Spinal cord (tissue), 10 donors: ENCODE measurements around the gene RASL11B. TPM values are rescaled to one million over a fixed set of nuclear protein-coding genes. Genes with fewer than 3 reads are reported as not detected.

Source experiments
- DNase-seq, 6 donors: peaks; one replicate each; pipeline versions ENCODE4 v3.0.0 to v3.0.0-alpha.2; 2013 to 2015; ENCODE audit warnings: low spot score in 6 of 6, low read depth in 4 of 6
- H3K27ac ChIP-seq: one replicate; pipeline ENCODE4 v1.5.1; 2013; ENCODE audit warnings: low read depth, low read length, control low read depth
- H3K27me3 ChIP-seq: one replicate; pipeline ENCODE4 v1.6.1; 2013; ENCODE audit warnings: low read length; ENCODE audit not compliant: control insufficient read depth, insufficient read depth
- H3K36me3 ChIP-seq: one replicate; pipeline ENCODE4 v1.6.1; 2013; ENCODE audit warnings: low read length; ENCODE audit not compliant: control insufficient read depth, insufficient read depth
- H3K4me1 ChIP-seq: one replicate; pipeline ENCODE4 v1.6.1; 2013; ENCODE audit warnings: low read length; ENCODE audit not compliant: control insufficient read depth, insufficient read depth
- H3K4me3 ChIP-seq: one replicate; pipeline ENCODE4 v1.5.1; 2013; ENCODE audit warnings: low read depth, low read length, control low read depth
- H3K9me3 ChIP-seq: one replicate; pipeline ENCODE4 v1.6.1; 2013; ENCODE audit warnings: low read length; ENCODE audit not compliant: control insufficient read depth, insufficient read depth
- WGBS: methylation state at CpG from one replicate; pipeline ENCODE4 v1.1.5; 2013; ENCODE audit warnings: missing lambda C conversion rate; ENCODE audit not compliant: insufficient coverage; 5-methylcytosine and 5-hydroxymethylcytosine counted together
- long read RNA-seq, 4 donors: transcript quantifications; one replicate each; lab custom pipeline, GENCODE V29; 2026
- polyA plus RNA-seq, 2 donors: library from polyadenylated mRNA; unstranded; fragments of 120-200 nt; gene quantifications; one replicate each; pipeline ENCODE4 v1.2.1, GENCODE V29; 2013; ENCODE audit not compliant: insufficient read length in 2 of 2
- total RNA-seq, 2 donors: library from RNA; depleted of rRNA in 1 of 2; stranded (reverse); fragments of 120-200 nt in 1 of 2; fragments of >200 nt in 1 of 2; gene quantifications; one replicate each; pipeline versions ENCODE4 v1.2.3 to v1.2.4, GENCODE V29; 2013 to 2014
- donor health status: healthy.

RASL11B gene, protein sequence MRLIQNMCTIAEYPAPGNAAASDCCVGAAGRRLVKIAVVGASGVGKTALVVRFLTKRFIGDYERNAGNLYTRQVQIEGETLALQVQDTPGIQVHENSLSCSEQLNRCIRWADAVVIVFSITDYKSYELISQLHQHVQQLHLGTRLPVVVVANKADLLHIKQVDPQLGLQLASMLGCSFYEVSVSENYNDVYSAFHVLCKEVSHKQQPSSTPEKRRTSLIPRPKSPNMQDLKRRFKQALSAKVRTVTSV
- 1 to 10 TPM; 6.3 to 8.0 TPM for total RNA-seq
- polyA plus RNA-seq = 10 to 100 TPM in 1 of 2 donors, 1 to 10 TPM in 1; 9.2 to 10.2 TPM
- long read RNA-seq, donor 1, transcript RASL11B-201 (4 exons, 1,995 nt) = major isoform, 7 of 7 reads
- long read RNA-seq, donor 1, partial matches to known transcripts = 0 of 7 reads
- long read RNA-seq, donor 1, other reads (novel, unspliced or antisense) = 0 of 7 reads
- long read RNA-seq, donor 2 = 0 reads
- long read RNA-seq, donor 3, transcript RASL11B-201 (4 exons, 1,995 nt) = major isoform, 6 of 6 reads
- long read RNA-seq, donor 3, partial matches to known transcripts = 0 of 6 reads
- long read RNA-seq, donor 3, other reads (novel, unspliced or antisense) = 0 of 6 reads
- long read RNA-seq, donor 4, transcript RASL11B-201 (4 exons, 1,995 nt) = major isoform, 12 of 12 reads
- long read RNA-seq, donor 4, partial matches to known transcripts = 0 of 12 reads
- long read RNA-seq, donor 4, other reads (novel, unspliced or antisense) = 0 of 12 reads

- Histone ChIP-seq H3K27ac (no peak within 1 kb of the TSS), H3K36me3 (peaks cover 5% of the 10 kb centered on the region), H3K27me3 (peaks cover 6% of the 10 kb centered on the region), H3K9me3 (peaks cover 7% of the 10 kb centered on the region), H3K4me3 (peak within 1 kb of the TSS; percentile 54), H3K4me1 (peaks cover 29% of the 10 kb centered on the region)
- 0% methylated on average over 91 of the region's 94 CpGs for WGBS
- peak; percentile 75 to 96 (median 80) for DNase-seq
These were observed at the start of gene RASL11B for GRCh38 chr4:52861879-52862616. Gene RASL11B (plus strand): TSS chr4:52862317. CDS start chr4:52862508, 191 bp downstream.

- no peaks in the 10 kb centered on the region for H3K36me3 ChIP-seq
- H3K27me3 ChIP-seq = no peaks in the 10 kb centered on the region
- no peak overlapping the region for H3K27ac ChIP-seq
- no peaks in the 10 kb centered on the region for H3K9me3 ChIP-seq
- WGBS = 91% methylated on average over 3 of the region's 4 CpGs
- H3K4me1 ChIP-seq = no peaks in the 10 kb centered on the region
- H3K4me3 ChIP-seq = no peak overlapping the region
- no peak for DNase-seq
These were observed 48.6 kb upstream of the RASL11B start for GRCh38 chr4:52813546-52813945.

GRCh38 chr4:52822583-52822971 lies 39.5 kb upstream of the RASL11B start:
- Histone ChIP-seq H3K9me3 (no peaks in the 10 kb centered on the region), H3K27ac (no peak overlapping the region), H3K4me3 (no peak overlapping the region), H3K36me3 (no peaks in the 10 kb centered on the region), H3K27me3 (no peaks in the 10 kb centered on the region), H3K4me1 (peaks cover 7% of the 10 kb centered on the region)
- DNase-seq = no peak
- no CpG with 5 or more reads among the region's 2 CpGs for WGBS

- no peak for DNase-seq
- no peak overlapping the region for H3K4me3 ChIP-seq
- H3K27me3 ChIP-seq = no peaks in the 10 kb centered on the region
- H3K9me3 ChIP-seq = no peaks in the 10 kb centered on the region
- no peak overlapping the region for H3K27ac ChIP-seq
- 100% methylated on average over 1 of the region's 5 CpGs for WGBS
- H3K4me1 ChIP-seq = peaks cover 7% of the 10 kb centered on the region
- H3K36me3 ChIP-seq = no peaks in the 10 kb centered on the region
These were observed 39.0 kb upstream of the RASL11B start for GRCh38 chr4:52822972-52823701.

- Histone ChIP-seq H3K36me3 (no peaks in the 10 kb centered on the region), H3K9me3 (no peaks in the 10 kb centered on the region), H3K27ac (no peak overlapping the region), H3K27me3 (no peaks in the 10 kb centered on the region), H3K4me1 (peaks cover 7% of the 10 kb centered on the region), H3K4me3 (no peak overlapping the region)
- no peak for DNase-seq
- 89% methylated on average over 1 of the region's 1 CpG for WGBS
These were observed 38.4 kb upstream of the RASL11B start for GRCh38 chr4:52823702-52824092.

GRCh38 chr4:52824270-52824602 lies 37.9 kb upstream of the RASL11B start:
- H3K36me3 ChIP-seq = no peaks in the 10 kb centered on the region
- H3K4me1 ChIP-seq = peaks cover 7% of the 10 kb centered on the region
- H3K27ac ChIP-seq = no peak overlapping the region
- no peak overlapping the region for H3K4me3 ChIP-seq
- H3K27me3 ChIP-seq = no peaks in the 10 kb centered on the region
- DNase-seq = no peak
- H3K9me3 ChIP-seq = no peaks in the 10 kb centered on the region
- 79% methylated on average over 3 of the region's 6 CpGs for WGBS

GRCh38 chr4:52824603-52825459 lies 37.3 kb upstream of the RASL11B start:
- no peak overlapping the region for H3K27ac ChIP-seq
- no peaks in the 10 kb centered on the region for H3K9me3 ChIP-seq
- DNase-seq = peak in 1 of 6 donors; percentile 45
- no peaks in the 10 kb centered on the region for H3K27me3 ChIP-seq
- no peak overlapping the region for H3K4me3 ChIP-seq
- H3K4me1 ChIP-seq = peaks cover 7% of the 10 kb centered on the region
- 56% methylated on average over 7 of the region's 12 CpGs for WGBS
- H3K36me3 ChIP-seq = no peaks in the 10 kb centered on the region

- no peaks in the 10 kb centered on the region for H3K36me3 ChIP-seq
- peaks cover 7% of the 10 kb centered on the region for H3K4me1 ChIP-seq
- DNase-seq = no peak
- H3K9me3 ChIP-seq = no peaks in the 10 kb centered on the region
- H3K27me3 ChIP-seq = no peaks in the 10 kb centered on the region
- H3K4me3 ChIP-seq = no peak overlapping the region
- H3K27ac ChIP-seq = no peak overlapping the region
- 60% methylated on average over 1 of the region's 3 CpGs for WGBS
These were observed 36.5 kb upstream of the RASL11B start for GRCh38 chr4:52825460-52826090.
